HPDE6-E6E7 (cell line): ENCODE results near the gene JARID2.

Experiments used
- DNase-seq: peaks from one replicate; pipeline ENCODE4 v3.0.0; 2011; ENCODE audit warnings: missing footprints; ENCODE audit errors: extremely low spot score

Gene JARID2

DNA sequence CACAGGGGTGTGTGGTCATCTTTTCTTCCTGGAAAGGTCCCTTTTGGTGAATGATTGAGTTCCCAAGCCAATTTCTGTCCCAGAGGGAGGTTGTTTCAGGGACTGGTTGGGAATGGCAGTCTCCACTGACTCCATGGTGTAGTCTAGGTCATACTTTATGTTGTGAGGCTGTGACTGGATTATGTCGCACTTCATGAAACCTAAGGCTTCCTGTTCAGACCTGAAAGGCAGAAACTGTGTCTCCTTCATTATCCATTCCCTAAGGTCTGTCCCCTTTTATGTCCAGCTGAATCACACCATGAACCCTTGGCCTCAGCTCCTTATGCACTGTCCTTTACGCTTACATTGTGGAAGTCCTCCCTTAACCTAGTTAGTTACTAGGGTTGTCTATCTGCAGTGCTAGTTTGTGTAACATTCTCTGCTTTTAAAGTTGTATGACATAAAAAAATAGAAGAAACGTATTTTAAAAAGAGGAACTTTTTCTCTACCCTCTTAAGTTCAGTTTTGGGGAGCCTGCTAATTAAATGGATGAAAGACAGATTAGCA, 191.3 kb downstream of the JARID2 start:
- DNase-seq: no peak

DNA sequence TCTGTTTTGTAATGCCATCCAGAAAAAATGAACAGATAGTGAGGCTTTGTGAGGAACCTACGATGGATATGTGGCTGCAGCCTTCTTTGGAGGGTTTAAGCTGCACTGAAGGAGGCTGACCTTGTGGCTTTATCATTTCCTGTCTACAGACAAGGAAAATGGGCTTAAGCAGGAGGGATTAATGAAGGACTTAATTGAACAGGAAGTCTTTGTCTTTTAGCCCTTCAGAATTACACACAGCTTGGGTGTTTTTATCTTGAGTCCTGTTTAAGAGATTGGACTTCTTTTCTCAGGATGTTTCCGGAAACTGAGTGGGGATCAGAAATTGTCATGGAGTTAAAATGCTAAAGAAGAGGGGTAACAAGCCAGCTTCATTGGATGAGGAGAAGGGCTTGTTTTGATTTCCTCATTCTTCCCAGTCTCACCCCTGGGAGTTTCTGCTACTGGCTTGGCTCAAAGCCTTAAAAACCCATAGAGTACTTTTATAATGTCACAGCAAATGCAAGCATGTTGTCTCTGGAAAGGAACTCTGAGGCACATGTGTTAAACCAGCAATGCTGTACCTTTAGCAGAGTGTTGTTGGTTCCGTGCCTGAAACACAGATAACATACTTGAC, 193.6 kb downstream of the JARID2 start:
- no peak for DNase-seq

DNA sequence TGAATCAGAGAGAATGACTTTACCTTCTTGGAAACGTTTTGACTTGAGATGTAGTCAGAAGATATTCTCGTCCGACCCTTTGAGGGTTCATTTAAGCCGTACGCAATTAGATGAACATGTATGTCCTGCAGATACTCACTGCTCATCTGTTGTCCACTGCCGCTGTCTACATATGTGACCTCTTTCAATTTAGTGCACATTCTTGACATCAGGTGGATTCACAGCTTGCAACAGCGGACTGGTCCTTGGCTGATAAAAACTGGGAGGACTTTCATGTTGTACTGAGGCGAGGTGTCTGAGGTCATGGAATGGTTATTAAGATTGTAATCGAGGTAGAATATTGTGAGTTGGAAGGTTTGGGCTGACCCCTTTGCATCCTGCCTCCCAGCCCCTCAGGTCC, 194.2 kb downstream of the JARID2 start:
- no peak for DNase-seq

DNA sequence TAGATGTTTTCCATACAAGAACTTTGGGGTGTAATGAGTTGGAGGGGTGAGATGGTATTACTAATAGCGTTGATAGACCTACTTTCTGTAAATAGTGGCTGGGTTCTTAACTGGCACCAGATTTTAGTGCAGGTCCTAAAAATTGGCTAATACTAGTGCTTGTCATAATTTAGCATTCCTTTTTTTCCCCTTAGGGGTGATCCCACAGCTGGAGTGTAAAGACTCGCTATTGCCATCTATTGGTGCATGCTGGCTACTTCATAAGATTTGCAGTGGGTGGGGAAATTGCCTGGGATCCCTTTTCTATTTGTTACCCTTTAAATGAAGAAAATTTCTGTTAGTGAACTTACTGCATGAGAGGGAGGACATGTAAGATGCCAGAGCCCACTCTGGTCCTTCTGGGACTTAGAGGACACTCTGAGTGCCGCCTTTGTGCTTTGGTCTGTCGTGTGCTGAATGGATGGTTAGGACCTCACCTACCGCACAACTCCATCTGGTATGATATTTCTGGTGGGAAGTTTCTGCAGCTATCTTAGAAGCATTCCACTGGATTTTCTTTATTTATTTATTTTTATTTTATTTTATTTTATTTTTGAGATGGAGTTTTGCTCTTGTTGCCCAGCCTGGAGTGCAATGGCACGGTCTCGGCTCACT, 195.5 kb downstream of the JARID2 start:
- DNase-seq: peak; percentile 64

DNA sequence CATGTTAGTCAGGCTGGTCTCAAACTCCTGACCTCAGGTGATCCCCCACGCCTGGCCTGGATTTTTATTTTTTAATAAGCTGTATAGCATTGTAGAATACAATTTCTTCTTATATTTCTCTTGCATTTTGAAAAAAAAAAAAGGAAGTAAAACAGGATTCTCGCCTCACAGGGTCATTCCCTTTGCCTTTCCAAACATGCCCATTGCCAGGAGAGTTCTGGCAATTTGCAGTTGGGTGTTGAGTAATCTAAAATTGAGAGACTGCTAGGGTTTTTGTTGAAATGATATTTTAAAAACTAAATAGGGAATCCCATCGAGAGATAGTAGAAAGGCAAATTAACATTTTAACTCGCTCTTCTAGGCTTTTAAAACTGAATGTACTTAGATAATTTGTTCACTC, 196.1 kb downstream of the JARID2 start:
- no peak for DNase-seq

DNA sequence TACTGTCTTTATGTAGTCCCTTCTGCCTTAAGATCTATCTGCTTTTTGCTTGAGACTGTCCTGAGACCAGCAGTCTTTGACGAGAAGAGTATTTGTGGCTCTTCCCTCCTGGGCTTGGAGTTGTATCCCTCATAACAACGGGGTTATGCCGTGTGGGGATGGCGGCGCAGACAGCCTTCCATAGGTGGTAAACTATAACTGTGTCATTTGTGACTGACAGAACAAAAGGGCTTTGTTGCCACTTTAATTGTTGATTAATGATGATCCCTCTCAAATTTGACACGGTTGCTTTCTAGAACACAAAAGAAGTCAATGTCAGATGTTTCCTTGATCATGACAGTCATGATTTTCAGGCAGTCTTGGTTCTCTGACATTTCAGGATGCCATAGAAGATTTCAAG, 196.6 kb downstream of the JARID2 start:
- no peak for DNase-seq

DNA sequence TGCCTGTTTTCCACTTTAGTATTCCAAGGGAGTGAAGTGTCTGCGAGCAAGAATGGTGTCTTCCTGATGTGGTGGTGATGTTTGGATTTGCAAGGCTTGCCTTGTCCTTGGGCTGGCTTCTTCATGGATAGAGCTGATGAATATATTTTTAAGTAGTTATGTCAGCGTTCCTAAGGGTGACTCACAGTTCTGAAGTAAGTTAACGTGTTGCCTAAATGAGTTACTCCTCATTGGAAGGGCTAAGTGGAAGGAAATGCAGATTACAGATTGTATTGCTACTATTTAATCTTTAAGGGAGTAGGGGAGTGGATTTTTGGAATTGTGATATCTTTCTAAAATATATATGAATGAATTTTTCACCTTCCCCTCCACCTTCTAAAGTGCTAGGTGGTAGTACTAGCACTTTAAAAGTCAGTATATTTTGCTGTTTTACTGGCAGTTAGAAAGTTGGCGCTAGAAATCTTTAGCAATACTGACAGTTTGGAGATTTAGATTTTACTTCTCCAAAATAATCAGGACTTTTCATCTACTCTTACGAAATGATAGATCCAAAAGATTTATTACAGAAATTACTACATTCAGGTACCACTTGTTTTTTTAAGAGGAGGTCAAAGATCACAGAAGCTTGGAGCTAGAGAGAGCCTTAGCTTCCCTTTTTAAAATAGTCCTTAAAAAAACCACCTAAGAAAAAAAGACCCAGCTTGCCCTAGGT, 197.4 kb downstream of the JARID2 start:
- DNase-seq: peak; percentile 39

DNA sequence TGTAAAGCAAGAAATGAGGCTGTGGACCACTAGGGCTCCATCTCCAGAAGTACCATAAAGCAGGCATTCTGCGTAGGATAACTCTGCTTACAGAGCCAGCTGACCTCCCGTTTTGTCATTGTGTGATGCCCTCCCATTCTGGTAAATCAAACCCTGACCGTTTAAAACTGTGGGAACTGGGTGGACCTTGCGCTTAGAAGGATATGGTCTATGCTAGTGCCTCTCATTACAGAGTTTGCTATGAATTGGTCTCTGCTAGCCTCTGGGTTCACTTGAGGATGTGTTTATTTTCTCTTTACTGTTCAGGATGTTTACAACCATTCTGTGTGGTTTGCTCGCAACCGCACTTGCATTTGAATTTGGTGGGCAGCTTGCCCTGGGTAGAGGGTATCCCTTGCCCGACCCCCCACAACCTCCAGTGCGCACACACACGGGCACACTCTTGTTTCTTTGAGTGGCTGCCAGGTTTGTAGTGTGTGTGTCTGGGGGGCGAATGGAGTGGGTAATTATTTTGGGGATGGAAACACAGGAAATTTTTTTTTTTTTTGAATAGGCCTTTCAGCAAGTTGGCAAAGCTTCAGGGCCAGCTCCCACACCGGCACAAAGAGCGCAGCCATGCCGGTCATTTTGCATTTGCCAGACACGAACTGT, 198.3 kb downstream of the JARID2 start:
- no peak for DNase-seq

DNA sequence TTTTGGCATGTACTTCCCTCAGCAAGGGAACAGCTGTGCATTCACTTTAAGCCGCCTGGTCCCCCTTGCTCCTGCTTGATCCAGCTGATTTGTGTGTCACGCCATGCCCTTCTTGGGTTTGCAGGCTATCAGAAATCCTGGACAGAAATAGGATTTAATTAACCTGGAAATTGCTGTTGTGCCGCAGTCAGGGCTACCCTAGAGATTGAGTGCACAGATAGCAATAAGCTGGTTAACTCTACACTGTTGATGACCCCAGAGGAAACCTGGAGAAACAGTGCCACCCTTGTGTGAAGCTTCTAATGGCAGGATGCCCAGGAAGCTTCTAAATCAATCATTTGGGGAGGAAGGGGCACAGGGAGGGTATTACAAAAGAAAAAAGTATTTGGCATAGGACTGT, 199.0 kb downstream of the JARID2 start:
- DNase-seq: no peak

DNA sequence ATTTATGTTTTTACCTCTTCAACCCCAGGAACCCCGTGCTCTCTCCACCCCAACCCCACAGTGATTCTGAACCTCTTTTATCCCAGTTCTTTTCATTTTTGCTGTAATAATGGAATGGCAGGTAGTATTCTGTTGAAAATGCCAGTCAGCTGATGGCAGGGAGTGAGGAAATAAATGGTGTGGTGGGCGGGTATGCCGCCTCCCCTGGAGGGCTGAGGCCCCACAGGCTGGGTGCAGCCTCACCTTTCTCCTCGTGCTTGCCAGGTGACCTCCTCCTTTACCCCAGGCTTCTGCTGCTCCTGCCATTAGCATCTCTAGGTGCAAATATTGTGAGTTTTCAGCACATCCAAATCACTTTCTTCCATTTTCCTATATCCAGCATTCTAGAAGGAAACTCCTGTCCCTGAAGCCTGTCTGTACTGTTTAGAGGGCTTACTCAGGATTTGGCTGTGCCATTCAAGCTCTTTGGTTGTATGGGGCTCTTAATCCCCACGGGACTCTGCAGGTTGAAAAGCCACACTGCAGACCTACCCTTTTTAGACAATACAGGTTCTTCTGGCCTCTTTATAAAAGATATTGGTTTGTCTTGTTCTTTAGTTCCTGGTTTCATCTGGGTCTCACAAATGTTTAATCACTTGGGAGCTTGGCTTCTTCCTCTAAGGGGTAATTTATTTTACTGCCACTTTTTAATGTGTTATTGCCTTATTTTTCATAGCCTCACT, 201.8 kb downstream of the JARID2 start:
- DNase-seq: no peak

DNA sequence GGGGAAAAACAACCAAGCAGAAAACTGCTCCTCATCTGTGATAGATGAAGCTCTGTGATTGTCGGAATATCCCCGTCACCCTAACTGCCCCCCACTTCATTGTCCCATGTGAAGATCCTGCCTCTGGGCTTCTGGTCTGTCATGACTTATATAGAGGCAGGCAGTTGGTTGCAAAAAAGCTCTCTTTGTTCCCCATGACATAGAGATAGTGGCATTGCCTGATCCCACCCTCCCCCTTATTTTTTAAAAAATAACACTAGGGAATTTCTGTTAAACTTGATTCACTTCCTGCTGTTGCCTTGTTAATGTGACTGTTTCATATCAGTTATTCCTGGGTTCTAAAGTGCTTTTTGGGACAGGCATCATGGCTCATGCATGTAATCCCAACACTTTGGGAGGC, 203.1 kb downstream of the JARID2 start:
- DNase-seq: no peak

DNA sequence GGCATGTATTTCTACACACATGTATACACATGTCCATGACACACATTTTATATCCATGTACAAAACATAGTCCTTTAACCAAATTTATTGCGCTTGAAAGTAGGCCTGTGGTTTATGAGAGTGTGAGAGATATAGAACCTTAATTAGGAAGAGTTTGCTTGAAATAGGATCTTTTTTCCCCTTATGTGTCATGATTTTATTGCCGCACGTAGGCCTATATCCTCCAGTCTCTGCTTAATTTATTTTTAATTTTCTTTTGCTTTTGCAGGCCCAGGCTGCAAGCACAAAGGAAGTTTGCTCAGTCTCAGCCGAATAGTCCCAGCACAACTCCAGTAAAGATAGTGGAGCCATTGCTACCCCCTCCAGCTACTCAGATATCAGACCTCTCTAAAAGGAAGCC, 205.9 kb downstream of the JARID2 start:
- no peak for DNase-seq

DNA sequence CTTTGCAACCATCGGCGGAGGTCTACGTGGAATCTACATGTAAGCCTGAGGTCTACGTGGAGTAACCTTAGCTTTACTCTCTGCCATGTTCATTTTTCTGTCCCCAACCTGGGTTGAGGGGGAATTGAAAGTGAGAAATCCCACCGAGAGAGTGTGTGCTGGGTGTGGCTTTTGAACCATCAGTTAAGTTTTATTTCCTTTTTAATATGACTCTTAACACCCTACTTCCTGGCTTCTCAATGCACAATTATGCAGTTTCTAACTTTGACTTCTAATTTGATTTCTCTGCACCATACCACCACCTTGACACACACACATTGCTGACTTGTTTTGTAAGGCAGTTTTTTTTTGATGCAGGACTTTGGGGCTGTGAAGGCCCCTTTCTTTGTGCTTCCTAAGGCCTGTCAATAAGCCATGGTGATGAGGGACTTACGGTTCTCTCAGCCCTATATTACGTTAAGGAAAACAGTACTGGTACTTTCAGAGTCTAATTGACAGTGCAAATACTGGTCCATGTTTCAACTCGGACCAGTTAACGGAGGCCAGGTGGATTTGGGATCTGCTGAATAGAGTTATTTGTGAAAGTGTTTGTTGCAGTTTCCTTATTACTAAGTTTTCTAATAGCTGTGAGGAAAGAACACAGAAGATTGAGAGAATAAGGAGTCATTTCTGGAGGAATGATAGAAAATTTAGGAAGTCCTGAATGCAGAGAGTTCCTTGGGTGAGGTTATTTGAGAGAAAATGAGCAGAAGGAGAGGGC, 206.5 kb downstream of the JARID2 start:
- DNase-seq: no peak

DNA sequence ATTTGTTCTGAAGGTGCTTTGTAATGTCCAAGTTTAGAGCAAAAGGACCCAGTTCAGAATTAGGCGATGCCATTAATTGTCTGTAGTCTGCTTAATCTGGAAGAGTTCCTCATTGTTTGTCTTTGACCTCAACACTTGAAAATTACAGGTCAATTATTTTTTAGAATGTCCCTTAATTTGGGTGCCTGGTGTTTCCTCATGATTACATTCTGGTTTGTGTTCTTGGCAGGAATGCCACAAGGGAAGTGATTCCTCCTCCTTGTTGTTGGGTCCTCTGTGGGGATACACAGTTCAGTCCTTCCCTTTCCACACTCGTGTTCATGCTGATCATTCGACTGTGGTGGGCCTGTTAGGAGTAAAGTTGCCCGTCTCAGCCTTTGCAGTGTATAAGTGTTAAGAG, 207.3 kb downstream of the JARID2 start:
- DNase-seq: no peak

DNA sequence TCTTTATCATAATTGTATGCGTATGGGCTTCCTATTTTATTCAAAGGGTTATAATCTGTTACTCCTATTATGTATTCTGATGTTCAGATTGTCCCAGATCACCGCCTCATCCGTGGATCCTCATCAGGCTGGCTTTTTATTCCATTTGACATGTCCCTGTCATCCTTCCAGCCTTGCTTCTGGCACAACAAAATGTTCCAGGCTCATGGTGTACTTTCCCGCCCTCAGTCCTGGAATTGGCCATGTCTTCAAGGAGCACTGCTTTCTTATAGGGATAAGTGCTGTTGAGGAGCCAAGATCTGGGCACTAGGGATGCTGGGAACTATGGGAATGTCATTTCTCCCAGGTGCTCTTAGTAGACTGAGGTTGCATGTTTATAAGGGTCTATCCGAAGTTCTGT, 207.8 kb downstream of the JARID2 start:
- no peak for DNase-seq

DNA sequence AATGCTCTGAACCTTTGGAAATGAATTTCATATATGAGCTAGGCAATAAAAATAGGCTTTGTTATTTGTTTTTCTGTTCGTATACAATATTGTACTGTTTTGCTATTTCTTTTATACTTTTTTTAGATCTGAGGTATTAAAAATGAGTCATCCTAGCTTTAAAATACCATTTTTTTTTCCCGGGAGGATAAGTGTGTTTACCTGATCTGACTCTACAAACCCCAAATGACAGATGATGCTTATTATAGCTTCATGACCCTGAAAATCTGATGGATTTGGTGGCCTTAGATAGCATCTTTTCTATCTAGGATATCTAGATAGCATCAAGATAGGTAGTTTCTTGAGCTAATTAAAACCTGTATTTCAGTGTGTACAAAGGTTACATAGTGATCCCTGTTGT, 210.6 kb downstream of the JARID2 start:
- DNase-seq: no peak

DNA sequence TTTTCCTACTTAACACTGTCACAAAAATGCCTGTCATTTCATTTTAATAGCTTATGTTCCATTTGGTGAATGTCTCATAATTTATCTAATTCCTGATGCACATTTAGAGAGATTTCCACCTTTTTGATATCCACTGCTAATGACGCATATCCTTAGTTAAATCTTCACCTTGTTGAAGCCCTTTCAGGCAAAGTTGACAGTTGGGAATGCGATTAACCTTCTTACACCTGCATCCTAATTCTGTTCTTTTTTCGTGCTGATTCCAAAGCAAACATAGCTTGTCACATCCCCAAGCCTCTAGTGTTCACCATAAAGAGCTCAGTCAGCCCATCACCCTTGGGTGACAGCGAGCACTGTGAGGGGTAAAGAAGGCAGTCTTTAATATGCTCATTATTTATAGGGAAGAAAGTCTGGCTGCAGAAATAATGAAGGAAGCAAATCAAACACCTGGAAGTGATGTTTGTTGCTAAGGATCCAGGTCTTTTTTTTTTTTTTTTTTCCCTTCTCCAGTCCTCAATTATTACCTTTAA, 211.3 kb downstream of the JARID2 start:
- DNase-seq: no peak

DNA sequence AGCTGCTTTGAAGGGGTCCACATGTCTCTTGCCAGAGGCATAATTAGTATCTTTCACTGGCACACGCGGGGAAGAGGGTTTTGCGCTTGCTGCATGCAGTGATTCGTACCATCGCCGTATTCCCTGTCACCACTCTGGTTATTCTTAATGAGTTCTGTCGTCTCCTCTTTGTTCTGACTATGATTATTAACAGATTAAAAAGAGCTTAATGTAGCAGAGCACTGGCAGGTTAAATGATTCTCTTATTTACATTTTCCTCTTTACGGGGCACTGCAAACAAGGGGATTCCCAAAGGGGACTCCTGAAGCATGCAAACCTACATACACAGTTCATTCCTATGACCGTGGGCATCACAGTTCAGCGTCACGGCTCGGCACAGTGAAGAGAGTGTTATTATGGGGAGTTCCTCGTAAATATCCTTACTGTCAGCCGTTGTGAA, 212.2 kb downstream of the JARID2 start:
- DNase-seq: no peak

DNA sequence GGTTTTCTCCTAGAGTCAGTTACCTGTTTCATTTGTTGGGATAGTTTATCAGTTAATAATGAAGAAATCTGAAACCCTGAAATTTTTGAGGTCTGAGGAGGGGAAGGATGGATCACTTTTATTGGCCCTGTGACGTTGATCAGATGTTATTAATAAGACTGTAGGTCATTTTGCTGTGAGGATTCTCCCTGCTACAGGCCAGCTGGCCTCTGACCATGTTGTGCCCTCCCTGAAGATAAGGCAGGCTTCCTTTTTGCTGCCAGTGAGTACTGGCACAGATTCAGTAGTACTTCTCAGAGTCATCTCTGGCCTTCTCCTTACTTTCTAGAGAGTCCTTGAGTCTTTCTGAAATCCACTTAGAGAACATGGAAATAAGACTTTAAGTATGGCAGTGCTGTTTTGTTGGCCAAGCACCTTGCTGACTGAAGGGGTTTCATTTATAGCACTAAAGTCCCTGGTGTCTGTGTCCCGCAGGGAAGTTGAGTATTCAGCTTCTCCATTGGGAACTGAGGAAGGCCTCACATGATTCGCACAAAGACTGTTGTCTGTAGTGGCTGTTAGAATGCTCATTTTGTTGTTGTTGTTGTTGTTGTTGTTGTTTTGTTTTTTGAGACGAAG, 214.3 kb downstream of the JARID2 start:
- no peak for DNase-seq
